Measurements from ENCODE around the gene SLC16A9.
"Not testable (repeated sequence)": the region's sequence is repeated elsewhere in the genome, so short reads cannot be mapped to it uniquely, and the experiment has no call there.

SLC16A9 gene

GRCh38 chr10:59709395-59710125 is at the start of gene SLC16A9:
Gene SLC16A9, minus strand, starts transcription at chr10:59709850. Its CDS starts 25,559 bp downstream, at chr10:59684291.
- DNase-seq = peak; percentile 60

DNA sequence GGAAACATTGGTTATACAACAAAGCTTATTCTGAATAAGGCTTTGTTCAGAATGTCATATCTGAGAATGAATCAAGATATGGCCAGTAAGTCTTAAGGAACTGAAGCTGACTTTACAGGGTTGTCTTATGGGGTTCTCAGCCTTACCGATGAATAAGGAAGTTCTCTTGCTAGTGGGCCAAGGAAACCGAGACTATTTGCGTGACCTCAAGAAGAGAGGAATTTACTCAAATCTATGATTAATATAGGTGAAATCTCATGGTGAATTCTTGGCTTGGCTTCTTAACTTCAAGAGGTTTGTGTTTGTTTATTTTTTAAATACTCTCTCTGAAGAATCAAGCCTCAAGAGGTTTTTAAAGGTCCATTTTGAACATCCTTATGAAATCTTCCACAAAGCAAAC is 48.3 kb upstream of the SLC16A9 start:
- DNase-seq = no peak

- DNase-seq = no peak
These were observed 45.3 kb upstream of the SLC16A9 start for GRCh38 chr10:59754951-59755350.

DNA sequence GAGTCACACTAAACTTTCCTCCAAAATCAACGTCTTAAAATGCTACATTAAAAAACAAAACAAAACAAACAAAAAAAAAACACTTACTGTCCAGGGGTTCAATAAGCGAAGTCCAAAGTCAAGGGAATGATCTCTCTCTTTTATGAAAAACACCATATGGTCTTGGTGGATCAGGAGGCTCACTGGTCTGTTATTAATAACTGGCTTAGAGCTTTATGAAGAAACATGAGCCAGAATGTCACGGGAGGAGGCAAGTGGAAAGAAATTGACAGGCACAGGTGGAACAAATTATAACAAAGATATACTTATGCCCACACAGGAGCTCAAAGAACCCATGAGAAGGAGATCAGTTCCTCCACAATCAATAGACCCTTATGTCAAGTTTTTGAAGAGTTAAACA is 43.6 kb upstream of the SLC16A9 start, which contains the start of gene MRLN:
Gene MRLN, minus strand, starts transcription at position 189 of the 400 bp plus-strand sequence.
- no peak for DNase-seq

DNA sequence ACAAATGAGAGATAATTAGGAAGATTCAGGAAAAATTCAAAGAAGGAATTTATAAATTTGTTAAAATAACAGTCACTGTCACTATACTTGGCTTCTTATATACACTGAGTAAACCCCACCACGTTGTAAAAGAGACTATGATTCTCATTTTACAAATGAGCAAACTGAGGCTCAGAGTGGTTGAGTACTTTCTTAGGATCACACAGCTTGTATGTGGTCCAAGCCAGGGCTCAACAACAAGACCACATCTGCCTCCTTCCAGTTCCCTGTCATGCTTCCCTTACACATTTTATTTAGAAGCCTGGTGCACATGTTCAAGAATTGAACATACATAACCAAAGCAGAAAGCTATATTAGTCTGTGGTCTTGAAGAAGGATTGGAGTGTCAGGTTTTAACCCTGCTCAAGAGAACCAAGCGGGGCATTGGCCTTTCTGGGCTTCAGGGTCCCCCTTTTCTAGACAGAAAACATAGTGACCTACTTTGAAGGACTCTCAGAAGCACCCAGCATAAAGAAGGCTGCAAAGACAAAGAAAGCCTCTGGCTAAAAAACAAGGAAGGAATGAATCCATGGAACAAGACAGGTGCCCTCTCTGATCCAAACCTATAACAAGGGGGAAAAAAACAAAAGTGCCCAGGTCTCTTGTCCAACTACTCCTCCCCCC is 42.8 kb upstream of the SLC16A9 start:
- DNase-seq = no peak

DNA sequence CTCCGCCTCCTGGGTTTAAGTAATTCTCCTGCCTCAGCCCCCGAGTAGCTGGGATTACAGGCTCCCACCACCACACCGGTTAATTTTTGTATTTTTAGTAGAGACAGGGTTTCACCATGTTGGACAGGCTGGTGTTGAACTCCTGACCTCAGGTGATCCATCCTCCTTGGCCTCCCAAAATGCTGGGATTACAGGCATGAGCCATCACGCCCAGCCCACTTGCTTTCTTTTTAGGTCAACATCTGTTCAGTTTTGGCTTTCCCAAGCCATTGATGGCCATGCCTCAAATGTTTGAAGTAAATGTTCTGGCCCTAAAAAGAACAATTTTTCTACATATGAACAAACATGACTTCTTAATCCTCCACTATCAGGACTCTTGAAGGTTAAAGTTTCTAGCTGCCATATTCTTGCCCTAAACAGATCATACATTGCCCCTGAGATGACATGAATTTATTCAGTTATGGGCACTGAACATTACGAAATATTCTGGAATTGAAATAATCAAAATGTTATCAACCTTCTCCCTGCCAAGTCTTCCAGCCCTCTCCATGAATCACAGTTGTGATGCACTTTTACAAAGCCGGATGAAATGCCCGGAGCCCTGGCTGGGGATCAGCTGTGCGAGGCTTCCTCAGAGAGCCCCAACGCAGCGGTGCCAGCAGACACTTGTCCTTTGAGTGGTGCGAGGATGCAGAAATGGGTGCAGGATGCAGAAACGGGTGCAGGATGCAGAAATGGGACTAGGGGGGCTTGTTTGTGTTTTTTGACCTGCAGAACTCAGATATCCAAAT is 40.7 kb upstream of the SLC16A9 start:
- no peak for DNase-seq

GRCh38 chr10:59748834-59749233 is 39.2 kb upstream of the SLC16A9 start:
- no peak for DNase-seq

DNA sequence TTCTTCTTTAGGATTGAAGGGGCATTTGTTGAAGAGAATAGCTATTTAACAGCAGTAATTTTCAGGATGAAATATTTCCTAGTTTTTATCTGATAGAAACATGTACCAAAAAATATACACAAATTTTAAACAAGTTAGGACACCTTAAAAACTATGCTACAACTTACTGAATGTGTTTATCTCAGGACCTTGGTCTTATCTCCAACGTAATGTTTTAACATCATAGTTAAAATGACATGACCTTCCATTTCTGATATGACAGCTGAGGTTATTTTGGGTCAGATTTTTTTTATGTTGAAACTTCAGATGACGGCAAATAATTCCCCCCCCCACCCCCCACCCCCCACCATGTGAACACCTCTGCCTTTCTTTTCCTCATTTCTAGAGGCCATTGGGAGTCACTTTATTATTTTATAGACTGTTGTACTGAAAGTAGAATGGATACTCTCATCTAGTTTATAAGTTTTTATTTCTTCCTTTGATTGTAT is 35.6 kb upstream of the SLC16A9 start:
- no peak for DNase-seq

DNA sequence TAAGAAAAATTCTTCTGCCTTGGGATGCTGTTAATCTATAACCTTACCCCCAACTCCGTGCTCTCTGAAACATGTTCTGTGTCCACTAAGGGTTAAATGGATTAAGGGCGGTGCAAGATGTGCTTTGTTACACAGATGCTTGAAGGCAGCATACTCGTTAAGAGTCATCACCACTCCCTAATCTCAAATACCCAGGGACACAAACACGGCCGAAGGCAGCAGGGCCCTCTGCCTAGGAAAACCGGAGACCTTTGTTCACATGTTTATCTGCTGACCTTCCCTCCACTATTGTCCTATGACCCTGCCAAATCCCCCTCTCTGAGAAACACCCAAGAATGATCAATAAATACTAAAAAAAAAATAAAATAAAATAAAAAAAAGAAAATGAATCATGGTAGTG is 35.1 kb upstream of the SLC16A9 start:
- DNase-seq = not testable (repeated sequence)

DNA sequence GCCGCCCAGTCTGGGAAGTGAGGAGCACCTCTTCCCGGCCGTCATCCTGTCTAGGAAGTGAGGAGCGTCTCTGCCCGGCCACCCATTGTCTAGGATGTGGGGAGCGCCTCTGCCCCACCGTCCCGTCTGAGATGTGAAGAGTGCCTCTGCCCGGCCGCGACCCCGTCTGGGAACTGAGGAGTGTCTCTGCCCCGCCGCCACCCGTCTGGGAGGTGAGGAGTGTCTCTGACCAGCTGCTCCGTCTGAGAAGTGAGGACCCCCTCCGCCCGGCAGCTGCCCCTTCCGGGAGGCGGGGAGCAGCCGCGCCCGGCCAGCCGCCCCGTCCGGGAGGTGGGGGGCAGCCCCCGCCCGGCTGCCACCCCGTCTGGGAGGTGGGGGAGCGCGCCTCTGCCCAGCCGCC is 34.5 kb upstream of the SLC16A9 start:
- DNase-seq = not testable (repeated sequence)

DNA sequence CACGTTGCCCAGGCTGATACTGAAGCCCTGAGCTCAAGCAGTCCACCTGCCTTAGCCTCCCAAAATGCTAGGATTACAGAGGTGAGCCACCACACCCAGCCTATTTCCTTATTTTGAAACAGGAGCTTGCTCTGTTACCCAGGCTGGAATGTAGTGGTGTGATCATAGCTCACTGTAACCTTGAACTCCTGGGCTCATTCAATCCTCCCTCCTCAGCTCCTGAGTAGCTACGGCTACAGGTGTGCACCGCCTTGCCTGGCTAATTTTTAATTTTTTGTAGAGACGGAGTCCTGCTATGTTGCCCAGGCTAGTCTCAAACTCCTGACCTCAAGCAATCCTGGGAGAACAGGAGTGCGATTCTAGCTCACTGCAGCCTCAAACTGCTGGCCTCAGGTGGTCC is 31.9 kb upstream of the SLC16A9 start:
- no peak for DNase-seq

- no peak for DNase-seq
These were observed 31.4 kb upstream of the SLC16A9 start for GRCh38 chr10:59741048-59741447.

GRCh38 chr10:59736749-59737148 is 27.1 kb upstream of the SLC16A9 start:
- DNase-seq = no peak

DNA sequence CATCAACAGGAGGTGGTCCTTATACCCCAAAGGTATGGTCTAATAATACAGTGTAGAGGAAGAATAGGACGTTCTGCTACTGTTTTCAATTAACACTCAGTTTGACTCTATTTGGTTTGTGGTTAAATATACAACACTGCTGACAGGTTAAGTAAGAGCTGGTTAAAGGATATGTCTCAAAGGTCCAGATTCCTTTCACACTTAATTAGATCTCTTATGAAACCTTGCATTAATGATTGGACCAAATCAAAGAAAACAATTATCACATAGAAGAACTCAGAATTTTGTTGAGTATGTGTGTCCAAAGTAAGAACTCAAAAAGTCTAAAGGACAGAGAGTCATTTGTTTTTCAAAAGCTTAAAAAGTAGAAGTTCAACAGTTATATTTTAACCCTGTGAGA is 25.6 kb upstream of the SLC16A9 start:
- DNase-seq = no peak

- no peak for DNase-seq
These were observed 24.4 kb upstream of the SLC16A9 start for GRCh38 chr10:59734014-59734462.

GRCh38 chr10:59733321-59734013 is 23.8 kb upstream of the SLC16A9 start:
- DNase-seq = not testable (repeated sequence)

- not testable (repeated sequence) for DNase-seq
These were observed 23.2 kb upstream of the SLC16A9 start for GRCh38 chr10:59732849-59733248.

GRCh38 chr10:59729167-59729566 is 19.5 kb upstream of the SLC16A9 start:
- not testable (repeated sequence) for DNase-seq

- DNase-seq = no peak
These were observed 14.7 kb upstream of the SLC16A9 start for GRCh38 chr10:59724098-59724938.

DNA sequence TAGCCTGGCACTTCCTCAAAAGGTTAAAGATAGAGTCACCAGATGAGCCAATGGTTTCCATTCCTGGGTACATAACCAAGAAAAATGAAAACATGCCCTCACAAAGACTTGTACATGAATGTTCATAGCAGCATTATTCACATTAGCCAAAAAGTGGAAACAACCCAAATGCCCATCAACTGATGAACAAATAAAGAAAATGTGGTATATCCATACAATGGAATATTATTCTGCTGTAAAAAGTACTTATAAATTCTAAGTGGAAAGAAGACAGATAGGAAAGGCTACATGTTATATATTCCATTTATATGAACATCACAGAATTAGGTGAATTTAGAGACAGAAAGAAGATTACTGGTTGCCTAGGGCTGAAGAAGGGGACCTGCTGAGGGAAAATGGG is 10.7 kb upstream of the SLC16A9 start:
- no peak for DNase-seq

- no peak for DNase-seq
These were observed 9.7 kb upstream of the SLC16A9 start for GRCh38 chr10:59719374-59719773.

DNA sequence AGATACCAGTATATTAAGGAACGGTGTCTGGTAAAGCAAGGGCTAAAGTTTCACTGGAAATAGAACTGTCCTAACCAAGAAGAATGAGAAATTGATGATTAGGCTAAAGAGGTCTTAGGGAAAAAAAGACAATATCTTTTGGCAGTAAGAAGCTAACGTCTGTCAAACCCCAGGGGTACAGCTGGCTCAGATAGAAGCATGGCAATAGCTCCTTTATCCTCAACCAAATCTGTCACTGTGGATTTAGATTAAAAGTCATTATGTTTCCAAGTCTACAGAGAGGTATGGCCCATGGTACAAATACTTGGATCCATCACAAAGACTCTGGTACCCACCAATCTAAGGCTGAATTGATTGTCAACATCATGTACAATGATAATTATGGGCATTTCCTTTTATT is 8.6 kb upstream of the SLC16A9 start:
- no peak for DNase-seq

All from stimulated activated CD8-positive, alpha-beta memory T cell treated with anti-CD3 and anti-CD28 coated beads, Interleukin-4, amount 100 ng/mL, for 48 hours (primary cell).